Glutamatergic neuron (in vitro differentiated cells): ENCODE results near the gene MGST1. TPM values are rescaled to one million over a fixed set of nuclear protein-coding genes. Genes with fewer than 3 reads are reported as not detected.

Source experiments
- DNase-seq: peaks from one replicate; pipeline ENCODE4 v3.0.0; 2022
- H3K27ac Mint-ChIP-seq: one replicate; pipeline ENCODE4 v1.8.0; 2020; ENCODE audit warnings: mild to moderate bottlenecking, mixed read lengths, inconsistent platforms; ENCODE audit not compliant: unreplicated experiment
- H3K27me3 Mint-ChIP-seq: one replicate; pipeline ENCODE4 v1.8.0; 2020; ENCODE audit warnings: mild to moderate bottlenecking, moderate library complexity, mixed read lengths, inconsistent platforms; ENCODE audit not compliant: unreplicated experiment
- H3K36me3 Mint-ChIP-seq: one replicate; pipeline ENCODE4 v1.8.0; 2020; ENCODE audit warnings: mild to moderate bottlenecking, mixed read lengths, inconsistent platforms; ENCODE audit not compliant: unreplicated experiment
- H3K4me1 Mint-ChIP-seq: one replicate; pipeline ENCODE4 v1.8.0; 2020; ENCODE audit warnings: mild to moderate bottlenecking, low read depth, mixed read lengths, inconsistent platforms; ENCODE audit not compliant: unreplicated experiment
- H3K4me3 Mint-ChIP-seq: one replicate; pipeline ENCODE4 v1.8.0; 2020; ENCODE audit warnings: mild to moderate bottlenecking, mixed read lengths, inconsistent platforms; ENCODE audit not compliant: unreplicated experiment
- H3K9me3 Mint-ChIP-seq: one replicate; pipeline ENCODE4 v1.8.0; 2020; ENCODE audit warnings: mild to moderate bottlenecking, moderate library complexity, mixed read lengths, inconsistent platforms; ENCODE audit not compliant: unreplicated experiment
- CTCF ChIP-seq: fragments of 200-600 bp; sonication (generic); IDR thresholded peaks from one replicate; pipeline ENCODE4 v1.5.0; 2021; ENCODE audit not compliant: partially characterized antibody, unreplicated experiment
- long read RNA-seq: library from polyadenylated mRNA; unstranded; transcript quantifications from one replicate; pipeline ENCODE4 v2.0.0, GENCODE V29; 2020; ENCODE audit not compliant: unreplicated experiment
- total RNA-seq: library from RNA; stranded (reverse); fragmentation: NEBNext Ultra II Directional; extraction: Animal tissue kit (Norgen Biotek cat#: 25700); gene quantifications from one replicate; pipeline ENCODE4 v1.2.1, GENCODE V29; 2021; ENCODE audit not compliant: unreplicated experiment

The MGST1 gene, protein sequence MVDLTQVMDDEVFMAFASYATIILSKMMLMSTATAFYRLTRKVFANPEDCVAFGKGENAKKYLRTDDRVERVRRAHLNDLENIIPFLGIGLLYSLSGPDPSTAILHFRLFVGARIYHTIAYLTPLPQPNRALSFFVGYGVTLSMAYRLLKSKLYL
- total RNA-seq = 5.7 TPM
- long read RNA-seq, partial matches to known transcripts = 0 of 2 reads
- long read RNA-seq, other reads (novel, unspliced or antisense) = 0 of 2 reads

- peaks cover 22% of the 10 kb centered on the region for H3K4me1 Mint-ChIP-seq
- H3K27ac Mint-ChIP-seq = peak within 1 kb of the TSS; percentile 64
- peak; percentile 67 for DNase-seq
- H3K9me3 Mint-ChIP-seq = no peaks in the 10 kb centered on the region
- no peak for TF ChIP-seq CTCF
- H3K27me3 Mint-ChIP-seq = peaks cover 3% of the 10 kb centered on the region
- peak within 1 kb of the TSS; percentile 88 for H3K4me3 Mint-ChIP-seq
- H3K36me3 Mint-ChIP-seq = no peaks in the 10 kb centered on the region
These were observed at the start of gene MGST1 for GRCh38 chr12:16347391-16348298. Gene MGST1 (plus strand): TSS chr12:16347645. CDS start chr12:16354253, 6,608 bp downstream.

DNA sequence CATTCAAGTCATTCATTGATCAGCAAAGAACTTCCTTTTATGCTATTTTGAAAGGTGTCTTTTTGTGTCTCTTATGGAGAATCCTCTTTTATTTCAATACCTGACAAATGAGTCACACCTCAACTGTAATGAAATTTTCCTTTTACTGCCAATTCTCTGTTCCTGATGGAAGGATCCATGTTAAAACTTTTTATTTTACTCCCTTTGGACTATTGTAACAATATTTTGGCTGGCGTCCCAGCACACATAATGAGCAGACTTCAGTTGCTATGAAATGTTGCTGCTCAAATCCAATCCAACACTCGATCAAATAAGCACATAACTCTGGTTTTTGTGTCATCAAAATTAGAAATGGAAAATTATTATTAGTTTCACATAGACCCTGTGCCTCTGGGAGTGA lies 48.0 kb upstream of the MGST1 start:
- no peaks in the 10 kb centered on the region for H3K27me3 Mint-ChIP-seq
- H3K4me3 Mint-ChIP-seq = no peak overlapping the region
- DNase-seq = no peak
- H3K27ac Mint-ChIP-seq = no peak overlapping the region
- no peaks in the 10 kb centered on the region for H3K4me1 Mint-ChIP-seq
- no peaks in the 10 kb centered on the region for H3K9me3 Mint-ChIP-seq
- no peaks in the 10 kb centered on the region for H3K36me3 Mint-ChIP-seq
- TF ChIP-seq CTCF = no peak

GRCh38 chr12:16300122-16300521 lies 47.3 kb upstream of the MGST1 start:
- no peak overlapping the region for H3K4me3 Mint-ChIP-seq

DNA sequence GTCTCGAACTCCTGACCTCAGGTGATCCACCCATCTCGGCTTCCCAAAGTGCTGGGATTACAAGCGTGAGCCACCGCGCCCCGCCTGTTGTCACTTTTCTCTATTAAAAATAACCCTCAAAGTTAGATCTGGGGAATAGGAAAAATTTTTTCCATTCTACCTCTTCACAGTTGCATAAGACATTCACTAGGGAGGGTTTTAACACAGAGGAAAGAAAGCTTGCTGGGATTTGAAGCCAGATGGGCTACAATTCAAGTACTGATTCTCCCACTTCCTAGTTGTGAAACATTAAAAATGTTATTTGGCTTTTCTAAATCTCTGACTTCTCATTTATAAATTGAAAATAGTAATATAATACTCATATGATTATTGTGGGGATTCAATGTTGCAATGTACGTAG lies 46.7 kb upstream of the MGST1 start:
- no peak for TF ChIP-seq CTCF
- no peaks in the 10 kb centered on the region for H3K4me1 Mint-ChIP-seq
- no peak overlapping the region for H3K4me3 Mint-ChIP-seq
- no peaks in the 10 kb centered on the region for H3K27me3 Mint-ChIP-seq
- no peaks in the 10 kb centered on the region for H3K36me3 Mint-ChIP-seq
- no peaks in the 10 kb centered on the region for H3K9me3 Mint-ChIP-seq
- no peak for DNase-seq
- no peak overlapping the region for H3K27ac Mint-ChIP-seq

More at GRCh38 chr12:16300122-16300521, 47.3 kb upstream of the MGST1 start:
- Mint-ChIP-seq H3K9me3 (no peaks in the 10 kb centered on the region), H3K27me3 (no peaks in the 10 kb centered on the region), H3K36me3 (no peaks in the 10 kb centered on the region), H3K27ac (no peak overlapping the region), H3K4me1 (no peaks in the 10 kb centered on the region)
- TF ChIP-seq CTCF = no peak
- DNase-seq = no peak

GRCh38 chr12:16303939-16304338 lies 43.5 kb upstream of the MGST1 start:
- Mint-ChIP-seq H3K27me3 (no peaks in the 10 kb centered on the region), H3K4me3 (no peak overlapping the region), H3K9me3 (peaks cover 3% of the 10 kb centered on the region), H3K27ac (no peak overlapping the region), H3K36me3 (no peaks in the 10 kb centered on the region), H3K4me1 (peaks cover 7% of the 10 kb centered on the region)
- TF ChIP-seq CTCF = no peak
- no peak for DNase-seq
